K562 (cell line): ENCODE measurements around the gene PRAMEF12. TPM values are rescaled to one million over a fixed set of nuclear protein-coding genes. Genes with fewer than 3 reads are reported as not detected.

ENCODE experiments used
- ATAC-seq: fragments of 200-7000 bp; cut with Tn5 transposase; 3 replicates; pipeline ENCODE4 v1.9.1; 2020; ENCODE audit warnings: moderate library complexity
- BruUV-seq: library from RNA; stranded (reverse); fragments of 400-500 nt; replicated peaks from 2 replicates; lab custom pipeline; 2021; lab: Mats Ljungman, UMichigan
- CTCF ChIA-PET: fragments of 300-600 bp; formaldehyde crosslinking; extraction: SDS; loops from one replicate; lab custom pipeline; 2021; ENCODE audit warnings: low intra/inter-chr PET ratio; lab: Yijun Ruan, JAX
- POLR2A ChIA-PET: fragments of 300-600, 350-650 bp; sonication (Branson Sonifier 250); formaldehyde crosslinking; extraction: SDS; loops from one replicate; lab custom pipeline; 2021; ENCODE audit warnings: antibody characterized with exemption, inconsistent platforms; lab: Yijun Ruan, JAX
- DNase-seq, 4 experiments: peaks; one replicate each; pipeline versions ENCODE4 v3.0.0 to v3.0.0-alpha.2; 2011 to 2018; ENCODE audit warnings: low spot score in 3 of 4, mixed read lengths in 3 of 4; ENCODE audit errors: extremely low read depth in 1 of 4
- FAIRE-seq: peaks from 2 replicates; lab custom pipeline; 2011; peaks lifted over from hg19 to GRCh38; lab: Jason Lieb, UNC
- H2AFZ ChIP-seq: 2 replicates; pipeline ENCODE4 v1.6.0; 2011; ENCODE audit warnings: low read depth, low read length, control low read depth, inconsistent platforms
- H3K27ac ChIP-seq: fragments of 200-600 bp; 3 replicates; pipeline ENCODE4 v1.8.0; 2011; ENCODE audit warnings: low read depth, mild to moderate bottlenecking, control low read depth, inconsistent platforms, low read length, moderate library complexity, mixed read lengths; ENCODE audit errors: extremely low read depth
- H3K27me3 ChIP-seq, 2 experiments: fragments of 300-600 bp in 1 of 2; 2 replicates in 1 of 2; 3 replicates in 1 of 2; pipeline versions ENCODE4 v1.6.0 to v1.8.0; 2011; ENCODE audit warnings: inconsistent platforms in 2 of 2, low read length in 2 of 2, mild to moderate bottlenecking in 1 of 2, mixed read lengths in 1 of 2, moderate library complexity in 1 of 2; ENCODE audit not compliant: control insufficient read depth in 2 of 2, insufficient read depth in 2 of 2
- H3K36me3 ChIP-seq: fragments of 300-600 bp; 3 replicates; pipeline ENCODE4 v1.8.0; 2011; ENCODE audit warnings: mild to moderate bottlenecking, low read length, inconsistent platforms; ENCODE audit not compliant: control insufficient read depth, insufficient read depth
- H3K4me1 ChIP-seq, 2 experiments: fragments of 200-600 bp in 1 of 2; replicated peaks in 1 of 2; 2 replicates in 1 of 2; 3 replicates in 1 of 2; pipeline versions ENCODE4 v1.5.1 to v1.8.0; 2011; ENCODE audit warnings: inconsistent platforms in 2 of 2, low read length in 2 of 2, mild to moderate bottlenecking in 1 of 2, mixed read lengths in 1 of 2, moderate library complexity in 1 of 2; ENCODE audit not compliant: control insufficient read depth in 2 of 2, insufficient read depth in 2 of 2
- H3K4me2 ChIP-seq: 2 replicates; pipeline ENCODE4 v1.6.1; 2011; ENCODE audit warnings: low read length, control low read depth, inconsistent platforms, mixed read lengths; ENCODE audit not compliant: insufficient read depth
- H3K4me3 ChIP-seq: fragments of 200-600 bp; sonication (generic), shearing (Covaris generic); 2 replicates; pipeline ENCODE4 v1.5.1; 2016; ENCODE audit warnings: control low read depth, inconsistent platforms
- H3K79me2 ChIP-seq: fragments of 200-600 bp; 3 replicates; pipeline ENCODE4 v1.8.0; 2011; ENCODE audit warnings: low read length, inconsistent platforms; ENCODE audit not compliant: control insufficient read depth, insufficient read depth
- H3K9ac ChIP-seq, 2 experiments: 2 replicates each; pipeline versions ENCODE4 v1.6.0 to v1.6.1; 2011; ENCODE audit warnings: low read depth in 2 of 2, low read length in 2 of 2, control low read depth in 1 of 2, inconsistent platforms in 1 of 2, mild to moderate bottlenecking in 1 of 2, mixed read lengths in 1 of 2; ENCODE audit not compliant: insufficient read depth in 1 of 2
- H3K9me1 ChIP-seq: one replicate; pipeline ENCODE4 v1.6.0; 2011; ENCODE audit warnings: inconsistent platforms, mild to moderate bottlenecking, low read length, moderate library complexity; ENCODE audit not compliant: control insufficient read depth, insufficient read depth
- H3K9me3 ChIP-seq: replicated peaks from 2 replicates; pipeline ENCODE4 v1.5.1; 2011; ENCODE audit warnings: low read depth, low read length, inconsistent platforms; ENCODE audit not compliant: control insufficient read depth, insufficient read depth
- H4K20me1 ChIP-seq: replicated peaks from 2 replicates; pipeline ENCODE4 v1.6.1; 2011; ENCODE audit warnings: low read length, inconsistent platforms, mixed read lengths; ENCODE audit not compliant: control insufficient read depth, insufficient read depth
- COPS2 ChIP-seq: fragments of 450-650 bp; conservative IDR thresholded peaks from 2 replicates; pipeline ENCODE4 v1.6.1; 2016; ENCODE audit warnings: mild to moderate bottlenecking, moderate library complexity
- DACH1 ChIP-seq: fragments of 450-650 bp; IDR thresholded peaks from 2 replicates; pipeline ENCODE4 v1.6.1; 2018; ENCODE audit not compliant: partially characterized antibody
- FOXA3 ChIP-seq, 2 experiments: fragments of 450-650 bp in 1 of 2; sonication (generic) in 1 of 2; formaldehyde crosslinking; IDR thresholded peaks in 1 of 2; conservative IDR thresholded peaks in 1 of 2; 2 replicates each; pipeline versions ENCODE4 v1.4.0 to v1.8.0; 2020 to 2022; ENCODE audit warnings: mild to moderate bottlenecking in 2 of 2, missing genetic modification reagents in 1 of 2
- HDAC8 ChIP-seq: fragments of 450-650 bp; IDR thresholded peaks from 2 replicates; pipeline ENCODE4 v1.6.1; 2016; ENCODE audit warnings: mild to moderate bottlenecking, missing genetic modification characterization, moderate library complexity, missing compliant biosample characterization
- HNRNPH1 ChIP-seq: fragments of 200-400 bp; formaldehyde crosslinking; optimal IDR thresholded peaks from 2 replicates; pipeline ENCODE3; 2017; ENCODE audit warnings: low read depth, mild to moderate bottlenecking, low read length, moderate library complexity
- ILK ChIP-seq: fragments of 450-650 bp; IDR thresholded peaks from 2 replicates; pipeline ENCODE4 v1.6.1; 2016; ENCODE audit warnings: missing genetic modification characterization, low read depth, mild to moderate bottlenecking, missing compliant biosample characterization, moderate library complexity, borderline replicate concordance
- KAT2B ChIP-seq: IDR thresholded peaks from one replicate; pipeline ENCODE4 v1.6.1; 2012; ENCODE audit warnings: low read depth, mild to moderate bottlenecking, control low read depth, inconsistent platforms, low read length, moderate library complexity
- NONO ChIP-seq, 2 experiments: fragments of 200-400 bp in 1 of 2; fragments of 450-650 bp in 1 of 2; formaldehyde crosslinking in 1 of 2; IDR thresholded peaks; 2 replicates each; pipeline ENCODE4 v1.6.1; 2017; ENCODE audit warnings: low read depth in 2 of 2, mild to moderate bottlenecking in 2 of 2, moderate library complexity in 2 of 2, low read length in 1 of 2
- NR2C1 ChIP-seq, 2 experiments: fragments of 450-650 bp; IDR thresholded peaks; 2 replicates each; pipeline ENCODE4 v1.6.1; 2017; ENCODE audit warnings: mild to moderate bottlenecking in 2 of 2, antibody characterized with exemption in 1 of 2, inconsistent platforms in 1 of 2, missing compliant biosample characterization in 1 of 2, missing genetic modification characterization in 1 of 2
- SMAD1 ChIP-seq: fragments of 150-350 bp; IDR thresholded peaks from 2 replicates; pipeline ENCODE4 v1.6.1; 2014; ENCODE audit warnings: low read length, low read depth; ENCODE audit not compliant: partially characterized antibody
- STAT5B ChIP-seq: fragments of 250-450 bp; sonication (Bioruptor Pico); IDR thresholded peaks from 2 replicates; pipeline ENCODE4 v1.8.0; 2021; ENCODE audit warnings: mild to moderate bottlenecking, inconsistent platforms
- TEAD4 ChIP-seq, 2 experiments: sonication (generic) in 1 of 2; formaldehyde crosslinking in 1 of 2; IDR thresholded peaks; 2 replicates each; pipeline versions ENCODE4 v1.6.1 to v1.8.0; 2012 to 2022; ENCODE audit warnings: borderline replicate concordance in 1 of 2, inconsistent platforms in 1 of 2, low read length in 1 of 2, mild to moderate bottlenecking in 1 of 2, missing genetic modification reagents in 1 of 2
- XRCC5 ChIP-seq: fragments of 200-400 bp; formaldehyde crosslinking; IDR thresholded peaks from 2 replicates; pipeline ENCODE4 v1.6.1; 2017; ENCODE audit warnings: low read depth, mild to moderate bottlenecking, low read length
- ZNF121 ChIP-seq: sonication (generic); formaldehyde crosslinking; conservative IDR thresholded peaks from 2 replicates; pipeline ENCODE4 v1.8.0; 2022; ENCODE audit warnings: missing genetic modification reagents
- ZNF668 ChIP-seq: fragments of 250-450 bp; sonication (Bioruptor Pico); IDR thresholded peaks from 2 replicates; pipeline ENCODE4 v1.8.0; 2022; ENCODE audit warnings: mild to moderate bottlenecking, inconsistent platforms
- WGBS: fragments of 100-300 bp; shearing (Covaris generic); methylation state at CpG from one replicate; pipeline ENCODE4 v1.1.6; 2016; ENCODE audit warnings: low coverage, mixed read lengths; ENCODE audit not compliant: insufficient coverage; ENCODE audit errors: missing lambda C conversion rate; 5-methylcytosine and 5-hydroxymethylcytosine counted together
- in situ Hi-C: fragments of 300-500 bp; cut with MboI; formaldehyde crosslinking; loops from 4 replicates; pipeline ENCODE4 v1.15.0; 2018; ENCODE audit warnings: inconsistent platforms, mixed read lengths
- intact Hi-C: fragments of 100-400 bp; cut with micrococcal nuclease; formaldehyde crosslinking; loops from 2 replicates; pipeline ENCODE4 v1.14.2; 2022
- polyA plus RNA-seq, 8 experiments: library from polyadenylated mRNA; depleted of rRNA in 4 of 8; stranded (reverse) in 5 of 8; unstranded in 3 of 8; fragments of >200 nt; fragmentation: Nextera tagmentation in 2 of 8; fragmentation: Illumina TruSeq in 1 of 8; extraction: Ambion mirVana in 2 of 8; extraction: Trizol in 1 of 8; gene quantifications; 2 replicates each; pipeline versions ENCODE4 v1.2.1 to v1.2.3, GENCODE V29; 2011 to 2014; ENCODE audit warnings: inconsistent platforms in 1 of 8, missing spikeins in 1 of 8
- total RNA-seq, 7 experiments: library from RNA; depleted of rRNA in 6 of 7; stranded (reverse); fragments of >200 nt in 6 of 7; fragmentation: Illumina TruSeq in 2 of 7; extraction: Trizol in 2 of 7; gene quantifications; 2 replicates each; pipeline versions ENCODE4 v1.2.1 to v1.2.3, GENCODE V29; 2011 to 2021; ENCODE audit warnings: low replicate concordance in 1 of 7
- TF ChIP-seq, protein P1 (sequence below): fragments of 250-450 bp; sonication (Bioruptor Pico); IDR thresholded peaks from 2 replicates; pipeline ENCODE4 v1.4.0; 2020
- TF ChIP-seq, protein P2 (sequence below): IDR thresholded peaks from 2 replicates; pipeline ENCODE4 v1.6.1; 2011; ENCODE audit not compliant: insufficient read length; ENCODE audit errors: extremely low read depth
- TF ChIP-seq, protein P3 (sequence below), 2 experiments: fragments of 450-650 bp; IDR thresholded peaks; 2 replicates each; pipeline ENCODE4 v1.6.1; 2016

The PRAMEF12 gene
- total and polyA plus RNA-seq, 9 of the 15 experiments (the other 6 are each of a cell fraction or from before 2014, with no cell fraction given), result not detected

DNA sequence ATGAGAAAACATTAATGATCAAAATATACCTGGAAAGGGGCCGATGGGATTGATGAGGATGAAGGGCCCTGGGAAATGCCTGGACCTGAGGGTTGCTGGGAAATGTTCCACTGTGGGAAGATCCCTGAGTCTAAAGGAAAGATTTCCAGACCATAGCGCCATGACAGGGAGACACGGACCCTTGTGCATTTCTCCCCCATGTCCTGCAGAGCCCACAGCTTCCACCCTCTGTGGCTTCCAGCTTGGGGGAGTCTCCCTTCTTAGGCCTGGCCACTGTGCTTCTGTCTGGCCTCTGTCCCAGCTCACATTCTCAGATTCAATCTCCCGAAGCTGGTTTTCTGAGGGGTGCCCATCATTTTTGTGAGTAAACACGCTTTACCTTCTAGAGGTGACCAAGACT is 1.0 kb upstream of the PRAMEF12 start (continued):
- no peak for TF ChIP-seq ILK (tag)
- TF ChIP-seq ZNF121 (CRISPR knock-in tag), result no peak
- no peak for TF ChIP-seq KAT2B
- TF ChIP-seq, protein P1, sequence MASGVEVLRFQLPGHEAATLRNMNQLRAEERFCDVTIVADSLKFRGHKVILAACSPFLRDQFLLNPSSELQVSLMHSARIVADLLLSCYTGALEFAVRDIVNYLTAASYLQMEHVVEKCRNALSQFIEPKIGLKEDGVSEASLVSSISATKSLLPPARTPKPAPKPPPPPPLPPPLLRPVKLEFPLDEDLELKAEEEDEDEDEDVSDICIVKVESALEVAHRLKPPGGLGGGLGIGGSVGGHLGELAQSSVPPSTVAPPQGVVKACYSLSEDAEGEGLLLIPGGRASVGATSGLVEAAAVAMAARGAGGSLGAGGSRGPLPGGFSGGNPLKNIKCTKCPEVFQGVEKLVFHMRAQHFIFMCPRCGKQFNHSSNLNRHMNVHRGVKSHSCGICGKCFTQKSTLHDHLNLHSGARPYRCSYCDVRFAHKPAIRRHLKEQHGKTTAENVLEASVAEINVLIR (CRISPR knock-in tag), result no peak
- no peak for TF ChIP-seq ZNF668 (CRISPR knock-in tag)

DNA sequence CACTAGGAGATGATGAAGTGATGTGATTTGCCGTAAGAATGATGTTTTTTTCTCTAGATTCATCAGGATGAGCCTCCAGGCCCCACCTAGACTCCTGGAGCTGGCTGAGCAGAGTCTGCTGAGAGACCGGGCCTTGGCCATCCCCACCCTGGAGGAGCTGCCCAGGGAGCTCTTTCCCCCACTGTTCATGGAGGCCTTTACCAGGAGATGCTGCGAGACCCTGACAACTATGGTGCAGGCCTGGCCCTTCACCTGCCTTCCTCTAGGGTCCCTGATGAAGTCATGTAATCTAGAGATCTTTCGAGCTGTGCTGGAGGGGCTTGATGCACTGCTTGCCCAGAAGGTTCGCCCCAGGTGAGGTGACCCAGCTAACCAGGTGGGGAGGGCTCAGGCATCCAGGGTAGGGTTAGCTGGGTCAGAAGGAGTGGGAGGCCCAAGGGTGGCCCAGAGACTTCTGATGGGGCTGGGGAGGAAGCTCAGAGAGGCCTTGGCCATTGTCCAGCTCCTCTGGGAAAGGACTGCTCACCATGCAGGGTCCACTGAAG is 1.3 kb downstream of the PRAMEF12 start:
- Histone ChIP-seq H2AFZ (no peak overlapping the region), H3K27ac (no peak overlapping the region), H3K36me3 (no peaks in the 10 kb centered on the region), H3K79me2 (no peaks in the 10 kb centered on the region), H3K4me2 (no peak overlapping the region), H3K9me1 (no peaks in the 10 kb centered on the region), H4K20me1 (no peaks in the 10 kb centered on the region), H3K9me3 (no peaks in the 10 kb centered on the region), H3K9ac (no peak overlapping the region), H3K27me3 (peaks cover 21 to 61% of the 10 kb centered on the region in 2 experiments; a peak in 4 of 5 replicates), H3K4me3 (no peak overlapping the region), H3K4me1 (no peaks in the 10 kb centered on the region)
- no TSS peak for BruUV-seq
- intact Hi-C loops, result loop anchor here (10.0 kb wide), 3 partner anchors 110 to 650 kb away; no protein-coding TSS in a partner anchor
- DNase-seq (no peak), FAIRE-seq (no peak), ATAC-seq (no peak)
- POLR2A ChIA-PET, result no interaction called here
- WGBS, result 3% methylated on average over 5 of the region's 5 CpGs
- in situ Hi-C loops, result loop anchor here (5.0 to 10.0 kb wide), 2 partner anchors 98 to 460 kb away; no protein-coding TSS in a partner anchor
- CTCF ChIA-PET, result no interaction called here
- TF ChIP-seq NONO (IDR thresholded peaks at IDR 0.05; ENCODE audit: low read depth in 2 of 2, low read length in 1 of 2) (no peak), FOXA3 (CRISPR knock-in tag; conservative IDR thresholded peaks at IDR 0.05 in 1 of 2, IDR thresholded peaks at IDR 0.05 in 1 of 2) (no peak), XRCC5 (no peak), NR2C1 (IDR thresholded peaks at IDR 0.05) (no peak), NR2C1 (tag; IDR thresholded peaks at IDR 0.05) (no peak), HDAC8 (tag) (no peak), SMAD1 (no peak), TEAD4 (IDR thresholded peaks at IDR 0.05; ENCODE audit: low read length) (no peak), TEAD4 (CRISPR knock-in tag; IDR thresholded peaks at IDR 0.05; ENCODE audit: borderline replicate concordance) (no peak), DACH1 (no peak), HNRNPH1 (no peak), STAT5B (CRISPR knock-in tag) (no peak), COPS2 (no peak)
- TF ChIP-seq, protein P2, sequence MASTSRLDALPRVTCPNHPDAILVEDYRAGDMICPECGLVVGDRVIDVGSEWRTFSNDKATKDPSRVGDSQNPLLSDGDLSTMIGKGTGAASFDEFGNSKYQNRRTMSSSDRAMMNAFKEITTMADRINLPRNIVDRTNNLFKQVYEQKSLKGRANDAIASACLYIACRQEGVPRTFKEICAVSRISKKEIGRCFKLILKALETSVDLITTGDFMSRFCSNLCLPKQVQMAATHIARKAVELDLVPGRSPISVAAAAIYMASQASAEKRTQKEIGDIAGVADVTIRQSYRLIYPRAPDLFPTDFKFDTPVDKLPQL, result no peak
- TF ChIP-seq, protein P3, sequence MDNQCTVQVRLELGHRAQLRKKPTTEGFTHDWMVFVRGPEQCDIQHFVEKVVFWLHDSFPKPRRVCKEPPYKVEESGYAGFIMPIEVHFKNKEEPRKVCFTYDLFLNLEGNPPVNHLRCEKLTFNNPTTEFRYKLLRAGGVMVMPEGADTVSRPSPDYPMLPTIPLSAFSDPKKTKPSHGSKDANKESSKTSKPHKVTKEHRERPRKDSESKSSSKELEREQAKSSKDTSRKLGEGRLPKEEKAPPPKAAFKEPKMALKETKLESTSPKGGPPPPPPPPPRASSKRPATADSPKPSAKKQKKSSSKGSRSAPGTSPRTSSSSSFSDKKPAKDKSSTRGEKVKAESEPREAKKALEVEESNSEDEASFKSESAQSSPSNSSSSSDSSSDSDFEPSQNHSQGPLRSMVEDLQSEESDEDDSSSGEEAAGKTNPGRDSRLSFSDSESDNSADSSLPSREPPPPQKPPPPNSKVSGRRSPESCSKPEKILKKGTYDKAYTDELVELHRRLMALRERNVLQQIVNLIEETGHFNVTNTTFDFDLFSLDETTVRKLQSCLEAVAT (IDR thresholded peaks at IDR 0.05), result no peak
